ENCODE results near the gene CD2BP2. TPM values are rescaled to one million over a fixed set of nuclear protein-coding genes. Genes with fewer than 3 reads are reported as not detected.
A peak's percentile ranks its signal among the peaks of the same experiment; 100 is the strongest.

CD2BP2 gene
- total and polyA plus RNA-seq, 2 of the 13 experiments (the other 11 are each of a cell fraction or from before 2014, with no cell fraction given): 24.9 to 54.6 TPM

DNA sequence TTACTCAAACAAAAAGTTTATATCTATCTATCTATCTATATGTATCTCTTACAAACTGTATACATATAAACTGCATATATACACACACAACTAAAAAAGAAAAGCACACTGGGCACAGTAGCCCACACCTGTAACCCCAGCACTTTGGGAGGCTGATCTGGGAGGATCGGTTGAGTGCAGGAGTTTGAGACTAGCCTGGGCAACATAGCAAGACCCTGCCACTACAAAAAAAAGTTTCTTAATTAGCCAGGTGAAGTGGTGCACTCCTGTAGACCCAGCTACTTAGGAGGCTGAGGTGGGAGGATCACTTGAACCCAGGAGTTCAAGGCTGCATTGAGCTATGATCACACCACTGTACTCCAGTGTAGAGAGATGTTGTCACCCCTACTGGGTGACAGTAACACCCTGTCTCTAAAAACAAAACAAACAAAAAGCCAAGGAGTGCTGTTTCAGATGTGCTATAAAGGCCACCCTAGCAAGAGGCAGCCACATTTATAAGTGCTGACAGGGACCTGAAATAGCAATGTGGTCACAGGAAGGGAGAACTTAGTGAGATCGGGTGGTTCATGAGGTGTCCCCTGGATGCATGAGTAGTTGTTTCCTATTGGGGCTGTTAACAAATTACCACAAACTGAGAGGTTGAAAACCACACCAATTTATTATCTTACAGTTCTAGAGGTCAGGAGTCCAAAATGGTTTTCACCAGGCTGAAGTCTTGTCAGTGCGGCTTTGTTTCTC is 4.8 kb downstream of the CD2BP2 start (continued):
- TF ChIP-seq, protein P1, sequence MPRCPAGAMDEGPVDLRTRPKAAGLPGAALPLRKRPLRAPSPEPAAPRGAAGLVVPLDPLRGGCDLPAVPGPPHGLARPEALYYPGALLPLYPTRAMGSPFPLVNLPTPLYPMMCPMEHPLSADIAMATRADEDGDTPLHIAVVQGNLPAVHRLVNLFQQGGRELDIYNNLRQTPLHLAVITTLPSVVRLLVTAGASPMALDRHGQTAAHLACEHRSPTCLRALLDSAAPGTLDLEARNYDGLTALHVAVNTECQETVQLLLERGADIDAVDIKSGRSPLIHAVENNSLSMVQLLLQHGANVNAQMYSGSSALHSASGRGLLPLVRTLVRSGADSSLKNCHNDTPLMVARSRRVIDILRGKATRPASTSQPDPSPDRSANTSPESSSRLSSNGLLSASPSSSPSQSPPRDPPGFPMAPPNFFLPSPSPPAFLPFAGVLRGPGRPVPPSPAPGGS (CRISPR knock-in tag; IDR thresholded peaks at IDR 0.05): no peak
- TF ChIP-seq HNRNPUL1 (IDR thresholded peaks at IDR 0.05; ENCODE audit: low read depth, low read length) (no peak), ZFY (CRISPR knock-in tag; IDR thresholded peaks at IDR 0.05) (no peak), ZNF121 (CRISPR knock-in tag; IDR thresholded peaks at IDR 0.05) (peak; percentile 84), ZNF782 (CRISPR knock-in tag; IDR thresholded peaks at IDR 0.05; ENCODE audit: borderline replicate concordance) (no peak), ZNF251 (CRISPR knock-in tag; IDR thresholded peaks at IDR 0.05) (no peak), STAT5B (CRISPR knock-in tag; IDR thresholded peaks at IDR 0.05) (no peak), GZF1 (CRISPR knock-in tag; IDR thresholded peaks at IDR 0.05) (no peak), ZNF543 (CRISPR knock-in tag; IDR thresholded peaks at IDR 0.05) (no peak), TSC22D2 (CRISPR knock-in tag; IDR thresholded peaks at IDR 0.05; ENCODE audit: borderline replicate concordance) (no peak), ETV5 (CRISPR knock-in tag; IDR thresholded peaks at IDR 0.05; ENCODE audit: borderline replicate concordance) (no peak), NFE2 (CRISPR knock-in tag; IDR thresholded peaks at IDR 0.05) (no peak), ZNF431 (CRISPR knock-in tag; IDR thresholded peaks at IDR 0.05; ENCODE audit: borderline replicate concordance, low read depth) (no peak), SNRNP70 (IDR thresholded peaks at IDR 0.05; ENCODE audit: low read depth, low read length) (no peak), HES4 (CRISPR knock-in tag; IDR thresholded peaks at IDR 0.05; ENCODE audit: borderline replicate concordance) (no peak), HNRNPL (IDR thresholded peaks at IDR 0.05; ENCODE audit: low read depth, low read length) (no peak)
- TF ChIP-seq, protein P2, sequence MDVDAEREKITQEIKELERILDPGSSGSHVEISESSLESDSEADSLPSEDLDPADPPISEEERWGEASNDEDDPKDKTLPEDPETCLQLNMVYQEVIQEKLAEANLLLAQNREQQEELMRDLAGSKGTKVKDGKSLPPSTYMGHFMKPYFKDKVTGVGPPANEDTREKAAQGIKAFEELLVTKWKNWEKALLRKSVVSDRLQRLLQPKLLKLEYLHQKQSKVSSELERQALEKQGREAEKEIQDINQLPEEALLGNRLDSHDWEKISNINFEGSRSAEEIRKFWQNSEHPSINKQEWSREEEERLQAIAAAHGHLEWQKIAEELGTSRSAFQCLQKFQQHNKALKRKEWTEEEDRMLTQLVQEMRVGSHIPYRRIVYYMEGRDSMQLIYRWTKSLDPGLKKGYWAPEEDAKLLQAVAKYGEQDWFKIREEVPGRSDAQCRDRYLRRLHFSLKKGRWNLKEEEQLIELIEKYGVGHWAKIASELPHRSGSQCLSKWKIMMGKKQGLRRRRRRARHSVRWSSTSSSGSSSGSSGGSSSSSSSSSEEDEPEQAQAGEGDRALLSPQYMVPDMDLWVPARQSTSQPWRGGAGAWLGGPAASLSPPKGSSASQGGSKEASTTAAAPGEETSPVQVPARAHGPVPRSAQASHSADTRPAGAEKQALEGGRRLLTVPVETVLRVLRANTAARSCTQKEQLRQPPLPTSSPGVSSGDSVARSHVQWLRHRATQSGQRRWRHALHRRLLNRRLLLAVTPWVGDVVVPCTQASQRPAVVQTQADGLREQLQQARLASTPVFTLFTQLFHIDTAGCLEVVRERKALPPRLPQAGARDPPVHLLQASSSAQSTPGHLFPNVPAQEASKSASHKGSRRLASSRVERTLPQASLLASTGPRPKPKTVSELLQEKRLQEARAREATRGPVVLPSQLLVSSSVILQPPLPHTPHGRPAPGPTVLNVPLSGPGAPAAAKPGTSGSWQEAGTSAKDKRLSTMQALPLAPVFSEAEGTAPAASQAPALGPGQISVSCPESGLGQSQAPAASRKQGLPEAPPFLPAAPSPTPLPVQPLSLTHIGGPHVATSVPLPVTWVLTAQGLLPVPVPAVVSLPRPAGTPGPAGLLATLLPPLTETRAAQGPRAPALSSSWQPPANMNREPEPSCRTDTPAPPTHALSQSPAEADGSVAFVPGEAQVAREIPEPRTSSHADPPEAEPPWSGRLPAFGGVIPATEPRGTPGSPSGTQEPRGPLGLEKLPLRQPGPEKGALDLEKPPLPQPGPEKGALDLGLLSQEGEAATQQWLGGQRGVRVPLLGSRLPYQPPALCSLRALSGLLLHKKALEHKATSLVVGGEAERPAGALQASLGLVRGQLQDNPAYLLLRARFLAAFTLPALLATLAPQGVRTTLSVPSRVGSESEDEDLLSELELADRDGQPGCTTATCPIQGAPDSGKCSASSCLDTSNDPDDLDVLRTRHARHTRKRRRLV (CRISPR knock-in tag; IDR thresholded peaks at IDR 0.05): no peak
- TF ChIP-seq, protein P3, sequence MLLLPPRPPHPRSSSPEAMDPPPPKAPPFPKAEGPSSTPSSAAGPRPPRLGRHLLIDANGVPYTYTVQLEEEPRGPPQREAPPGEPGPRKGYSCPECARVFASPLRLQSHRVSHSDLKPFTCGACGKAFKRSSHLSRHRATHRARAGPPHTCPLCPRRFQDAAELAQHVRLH (CRISPR knock-in tag; IDR thresholded peaks at IDR 0.05; ENCODE audit: borderline replicate concordance, low read depth): no peak
- TF ChIP-seq, protein P4, sequence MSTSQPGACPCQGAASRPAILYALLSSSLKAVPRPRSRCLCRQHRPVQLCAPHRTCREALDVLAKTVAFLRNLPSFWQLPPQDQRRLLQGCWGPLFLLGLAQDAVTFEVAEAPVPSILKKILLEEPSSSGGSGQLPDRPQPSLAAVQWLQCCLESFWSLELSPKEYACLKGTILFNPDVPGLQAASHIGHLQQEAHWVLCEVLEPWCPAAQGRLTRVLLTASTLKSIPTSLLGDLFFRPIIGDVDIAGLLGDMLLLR (CRISPR knock-in tag; IDR thresholded peaks at IDR 0.05): no peak
